HUES6 (cell line): Measurements from ENCODE around the gene BCKDHB.
"Not testable (repeated sequence)": the region's sequence is repeated elsewhere in the genome, so short reads cannot be mapped to it uniquely, and the experiment has no call there.

Experiments
- H3K27ac ChIP-seq: 2 replicates; pipeline ENCODE4 v1.7.0; 2013; ENCODE audit warnings: low read depth, mild to moderate bottlenecking, low read length, inconsistent platforms
- H3K27me3 ChIP-seq: 2 replicates; pipeline ENCODE4 v1.6.1; 2013; ENCODE audit warnings: low read length; ENCODE audit not compliant: control insufficient read depth, insufficient read depth
- H3K36me3 ChIP-seq: 2 replicates; pipeline ENCODE4 v1.6.1; 2013; ENCODE audit warnings: low read length; ENCODE audit not compliant: control insufficient read depth, insufficient read depth
- H3K4me1 ChIP-seq: 2 replicates; pipeline ENCODE4 v1.6.1; 2013; ENCODE audit warnings: low read length; ENCODE audit not compliant: control insufficient read depth, insufficient read depth
- H3K4me3 ChIP-seq: 2 replicates; pipeline ENCODE4 v1.5.1; 2013; ENCODE audit warnings: low read depth, low read length
- H3K9ac ChIP-seq: one replicate; pipeline ENCODE4 v1.6.1; 2013; ENCODE audit warnings: mild to moderate bottlenecking, low read length
- H3K9me3 ChIP-seq: 2 replicates; pipeline ENCODE4 v1.6.1; 2013; ENCODE audit warnings: low read depth, low read length; ENCODE audit not compliant: control insufficient read depth, insufficient read depth

BCKDHB gene

DNA sequence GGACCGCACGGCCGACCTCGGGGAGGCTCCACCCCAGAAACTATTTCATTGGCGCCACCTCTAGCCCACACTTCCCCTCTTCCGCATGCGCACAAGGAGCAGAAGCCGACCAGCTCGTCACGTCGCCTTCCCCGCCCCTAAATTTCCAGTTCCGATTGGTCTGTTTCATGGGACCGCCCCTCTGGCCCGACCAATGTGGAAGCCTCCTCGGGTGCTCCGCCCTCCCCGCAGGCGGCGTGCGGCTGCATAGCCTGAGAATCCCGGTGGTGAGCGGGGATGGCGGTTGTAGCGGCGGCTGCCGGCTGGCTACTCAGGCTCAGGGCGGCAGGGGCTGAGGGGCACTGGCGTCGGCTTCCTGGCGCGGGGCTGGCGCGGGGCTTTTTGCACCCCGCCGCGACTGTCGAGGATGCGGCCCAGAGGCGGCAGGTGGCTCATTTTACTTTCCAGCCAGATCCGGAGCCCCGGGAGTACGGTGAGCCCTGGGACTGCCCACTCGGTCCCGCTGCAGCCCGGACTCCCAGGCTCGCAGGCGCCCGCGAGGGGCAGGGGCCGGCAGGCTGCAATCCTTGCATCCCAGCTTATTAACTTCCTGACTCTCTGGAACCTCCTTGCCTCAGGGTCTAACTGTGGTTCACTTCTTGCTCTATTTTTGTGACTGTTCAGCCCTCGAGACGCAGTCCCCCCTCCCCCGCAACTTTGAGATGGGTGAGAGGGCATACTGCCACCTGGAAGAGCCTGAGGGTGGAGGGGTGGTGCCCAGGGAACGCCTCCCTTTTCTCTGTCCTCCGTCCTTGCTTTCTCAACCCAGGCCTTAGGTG, at the start of gene BCKDHB:
Gene BCKDHB (plus strand): TSS at position 254 of the 818 bp plus-strand sequence. CDS start 23 bp downstream, at position 277.
- no peaks in the 10 kb centered on the region for H3K9me3 ChIP-seq
- peak within 1 kb of the TSS; percentile 98 for H3K4me3 ChIP-seq
- H3K27me3 ChIP-seq: no peaks in the 10 kb centered on the region
- peak within 1 kb of the TSS; percentile 59; the same call in 1 of the 2 replicates for H3K27ac ChIP-seq
- no peaks in the 10 kb centered on the region for H3K36me3 ChIP-seq
- H3K4me1 ChIP-seq: peaks cover 10% of the 10 kb centered on the region
- peak within 1 kb of the TSS; percentile 73 for H3K9ac ChIP-seq

DNA sequence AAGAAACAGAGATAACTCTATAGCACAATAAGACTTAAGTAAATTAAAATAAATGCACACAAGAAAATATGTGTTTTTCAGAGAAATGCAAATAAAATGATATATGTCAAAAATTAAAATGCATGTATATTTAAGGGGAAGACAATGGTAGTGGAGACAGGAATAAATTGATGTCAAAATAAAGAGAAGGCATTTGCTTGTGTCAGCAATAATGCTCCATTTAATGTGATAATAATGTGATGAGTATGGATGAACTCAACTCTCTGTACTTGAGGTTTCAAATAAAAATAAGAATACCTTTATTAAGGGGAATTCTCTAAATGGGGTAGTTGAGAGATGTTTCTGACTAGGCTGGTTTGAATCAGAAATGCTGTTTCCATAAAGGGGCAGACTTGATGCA, 45.7 kb upstream of the BCKDHB start:
- Histone ChIP-seq H3K36me3 (no peaks in the 10 kb centered on the region), H3K4me3 (no peak overlapping the region), H3K27me3 (no peaks in the 10 kb centered on the region), H3K9me3 (no peaks in the 10 kb centered on the region), H3K4me1 (no peaks in the 10 kb centered on the region), H3K27ac (no peak overlapping the region), H3K9ac (no peak overlapping the region)

DNA sequence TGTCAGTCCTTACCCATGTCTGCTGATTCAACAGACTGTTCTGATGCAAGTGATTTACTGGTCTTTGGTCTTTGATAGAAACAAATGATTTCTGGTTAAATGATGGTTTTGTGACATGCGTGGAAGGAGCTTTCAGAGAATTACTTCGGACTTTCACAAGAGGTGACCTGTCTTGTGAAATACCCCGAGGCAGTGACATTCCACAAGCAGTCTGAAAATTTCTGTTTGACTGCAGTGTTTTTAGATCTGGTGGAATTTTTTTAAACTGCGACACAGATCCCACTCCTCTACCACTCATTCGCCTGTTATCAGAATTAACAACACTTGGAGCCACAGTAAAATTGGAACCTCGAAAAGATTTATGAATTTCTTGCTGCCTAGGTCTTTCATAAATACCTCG, 38.3 kb upstream of the BCKDHB start:
- not testable (repeated sequence) for H3K4me3 ChIP-seq, H3K36me3 ChIP-seq, H3K27ac ChIP-seq, H3K27me3 ChIP-seq, H3K9me3 ChIP-seq, H3K4me1 ChIP-seq, H3K9ac ChIP-seq

DNA sequence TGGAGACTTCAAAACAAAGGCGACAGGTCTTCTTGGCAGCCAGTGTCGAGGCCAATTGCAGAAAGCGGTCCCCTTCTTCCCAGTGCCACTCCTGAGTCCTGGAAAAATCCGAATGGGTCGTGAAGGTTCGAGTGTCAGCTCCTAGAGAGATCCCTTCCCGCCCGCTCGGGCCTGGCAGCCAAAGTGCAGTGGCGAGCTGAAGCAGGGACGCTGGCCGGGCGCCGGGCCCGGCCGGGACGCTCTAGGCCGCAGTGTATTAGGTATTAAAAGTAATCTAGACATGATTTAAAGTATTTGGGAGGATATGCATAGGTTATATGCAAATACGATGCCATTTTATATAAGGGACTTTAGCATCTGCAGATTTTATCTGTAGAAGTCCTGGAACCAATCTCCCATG, 36.0 kb upstream of the BCKDHB start:
- not testable (repeated sequence) for H3K27ac ChIP-seq, H3K27me3 ChIP-seq, H3K4me3 ChIP-seq, H3K9ac ChIP-seq, H3K36me3 ChIP-seq, H3K9me3 ChIP-seq, H3K4me1 ChIP-seq

DNA sequence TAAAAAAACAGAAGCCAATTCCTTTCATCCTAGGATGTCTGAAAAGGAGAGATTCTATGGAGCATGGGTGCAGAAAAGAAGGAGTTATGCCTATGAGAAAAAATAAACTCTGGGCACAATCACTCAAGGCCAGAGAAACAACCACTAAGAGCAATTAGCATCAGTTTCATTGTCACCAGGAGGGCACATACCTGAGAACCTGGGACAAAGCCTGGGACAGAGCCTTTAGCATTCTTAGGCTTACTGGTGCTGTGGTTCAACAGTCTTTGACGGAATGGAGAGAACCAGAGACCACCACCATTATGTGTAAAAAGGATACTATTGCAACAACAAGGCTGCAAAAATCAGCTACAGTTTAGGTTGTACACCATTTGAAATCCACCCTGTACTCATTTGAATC, 29.4 kb upstream of the BCKDHB start:
- Histone ChIP-seq H3K36me3 (no peaks in the 10 kb centered on the region), H3K4me3 (no peak overlapping the region), H3K9ac (no peak overlapping the region), H3K27ac (no peak overlapping the region), H3K9me3 (no peaks in the 10 kb centered on the region), H3K27me3 (no peaks in the 10 kb centered on the region), H3K4me1 (0 out of 2 replicates have a peak, but pooled peaks cover 6% of the 10 kb centered on the region)

DNA sequence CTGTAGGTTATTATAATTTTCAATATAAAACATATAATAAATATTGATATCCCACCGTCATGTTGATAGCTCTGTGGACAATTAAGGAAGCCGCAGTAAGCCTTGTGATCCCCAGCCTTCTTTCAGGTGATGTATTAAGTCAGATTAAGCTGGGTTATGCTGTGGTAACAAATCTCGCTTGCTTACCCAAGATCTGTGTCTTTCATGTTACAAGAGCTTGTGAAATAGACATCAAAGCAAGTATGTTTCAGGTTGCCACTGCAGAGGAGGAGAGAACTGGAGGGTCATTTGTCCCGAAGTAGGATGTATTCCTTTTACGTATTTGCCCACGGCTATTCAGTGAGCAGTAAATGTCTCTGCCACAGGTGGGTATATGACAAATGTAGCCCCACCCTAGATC, 17.8 kb upstream of the BCKDHB start:
- Histone ChIP-seq H3K36me3 (no peaks in the 10 kb centered on the region), H3K9me3 (no peaks in the 10 kb centered on the region), H3K27ac (no peak overlapping the region), H3K27me3 (no peaks in the 10 kb centered on the region), H3K4me1 (no peaks in the 10 kb centered on the region), H3K4me3 (no peak overlapping the region), H3K9ac (no peak overlapping the region)

DNA sequence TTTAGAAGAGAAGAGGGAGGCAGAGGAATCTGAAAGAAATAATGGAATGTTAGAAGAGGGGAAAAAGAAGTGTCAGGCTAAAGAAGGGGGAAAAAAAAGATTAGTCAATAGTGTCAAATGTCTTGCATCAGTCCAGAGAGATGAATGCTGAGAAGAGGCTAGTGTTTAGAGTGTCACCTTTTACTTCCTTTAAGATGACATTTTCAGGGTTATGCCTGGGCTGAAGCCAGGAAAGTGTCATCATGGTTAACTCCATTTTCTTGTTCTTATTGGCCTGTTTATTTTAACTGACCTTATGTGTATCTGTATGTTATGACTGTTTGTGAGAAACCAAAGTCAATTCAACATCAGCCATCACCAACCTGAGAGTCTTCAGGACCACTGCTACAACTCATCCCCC, 15.0 kb upstream of the BCKDHB start:
- H3K9me3 ChIP-seq: no peaks in the 10 kb centered on the region
- no peaks in the 10 kb centered on the region for H3K4me1 ChIP-seq
- no peak overlapping the region for H3K27ac ChIP-seq
- no peak overlapping the region for H3K9ac ChIP-seq
- no peaks in the 10 kb centered on the region for H3K36me3 ChIP-seq
- no peaks in the 10 kb centered on the region for H3K27me3 ChIP-seq
- no peak overlapping the region for H3K4me3 ChIP-seq

DNA sequence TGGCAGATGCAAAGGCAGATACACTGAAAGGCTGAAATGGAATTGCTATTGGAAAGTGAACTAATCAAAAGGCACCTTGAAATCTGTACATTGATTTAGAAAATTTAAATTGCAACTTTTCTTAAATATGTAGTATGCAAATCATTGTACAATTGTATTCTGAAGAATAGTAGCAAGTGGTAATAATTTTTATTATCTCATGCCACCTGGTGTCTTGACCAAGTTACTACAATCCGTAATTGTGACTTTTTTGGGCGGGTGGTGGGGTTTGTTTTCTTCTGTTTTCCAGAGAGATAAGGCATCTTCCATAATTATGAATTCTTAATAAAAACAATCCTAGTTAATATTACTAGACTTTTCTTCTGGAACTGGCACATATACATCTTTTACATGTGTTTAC, 12.5 kb upstream of the BCKDHB start:
- no peak overlapping the region for H3K4me3 ChIP-seq
- H3K9me3 ChIP-seq: no peaks in the 10 kb centered on the region
- H3K27me3 ChIP-seq: no peaks in the 10 kb centered on the region
- no peaks in the 10 kb centered on the region for H3K4me1 ChIP-seq
- H3K27ac ChIP-seq: no peak overlapping the region
- H3K36me3 ChIP-seq: no peaks in the 10 kb centered on the region
- no peak overlapping the region for H3K9ac ChIP-seq

DNA sequence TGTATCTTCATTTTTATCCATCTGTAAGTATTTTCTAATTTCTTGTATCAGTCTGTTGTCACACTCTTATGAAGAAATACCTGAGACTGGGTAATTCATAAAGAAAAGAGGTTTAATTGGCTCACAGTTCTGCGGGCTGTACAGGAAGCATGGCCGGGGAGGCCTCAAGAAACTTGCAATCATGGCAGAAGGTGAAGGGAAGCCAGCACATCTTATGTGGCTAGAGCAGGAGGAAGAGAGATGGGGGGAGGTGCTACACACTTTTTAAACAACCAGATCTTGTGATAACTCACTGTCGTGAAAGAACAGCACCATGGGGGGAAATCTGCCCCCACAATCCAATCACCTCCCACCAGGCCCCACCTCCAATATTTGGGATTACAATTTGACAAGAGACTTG, 10.9 kb upstream of the BCKDHB start:
- H3K36me3 ChIP-seq: no peaks in the 10 kb centered on the region
- no peak overlapping the region for H3K27ac ChIP-seq
- no peak overlapping the region for H3K9ac ChIP-seq
- H3K27me3 ChIP-seq: no peaks in the 10 kb centered on the region
- no peak overlapping the region for H3K4me3 ChIP-seq
- no peaks in the 10 kb centered on the region for H3K9me3 ChIP-seq
- no peaks in the 10 kb centered on the region for H3K4me1 ChIP-seq

DNA sequence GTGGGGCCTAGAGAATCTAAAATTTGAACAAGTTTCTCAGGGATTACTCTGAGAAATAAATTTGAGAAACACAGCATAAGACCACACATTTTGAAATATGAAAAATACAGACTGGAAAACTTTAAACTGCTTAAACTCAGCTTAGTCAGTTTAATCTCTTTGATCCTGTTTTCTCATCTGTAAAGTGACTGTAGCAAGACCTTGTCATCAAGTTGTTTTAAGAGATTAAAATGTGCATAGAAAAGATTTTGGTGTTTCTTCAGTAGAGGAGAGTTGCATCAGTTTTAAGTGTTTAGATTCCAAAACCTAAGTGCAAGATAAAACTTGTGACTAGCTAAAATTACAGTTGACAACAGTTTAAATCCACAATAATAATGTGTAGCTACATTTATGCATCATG, 8.1 kb upstream of the BCKDHB start:
- Histone ChIP-seq H3K4me3 (no peak overlapping the region), H3K9me3 (no peaks in the 10 kb centered on the region), H3K27ac (no peak overlapping the region), H3K36me3 (no peaks in the 10 kb centered on the region), H3K27me3 (no peaks in the 10 kb centered on the region), H3K4me1 (no peaks in the 10 kb centered on the region), H3K9ac (no peak overlapping the region)

DNA sequence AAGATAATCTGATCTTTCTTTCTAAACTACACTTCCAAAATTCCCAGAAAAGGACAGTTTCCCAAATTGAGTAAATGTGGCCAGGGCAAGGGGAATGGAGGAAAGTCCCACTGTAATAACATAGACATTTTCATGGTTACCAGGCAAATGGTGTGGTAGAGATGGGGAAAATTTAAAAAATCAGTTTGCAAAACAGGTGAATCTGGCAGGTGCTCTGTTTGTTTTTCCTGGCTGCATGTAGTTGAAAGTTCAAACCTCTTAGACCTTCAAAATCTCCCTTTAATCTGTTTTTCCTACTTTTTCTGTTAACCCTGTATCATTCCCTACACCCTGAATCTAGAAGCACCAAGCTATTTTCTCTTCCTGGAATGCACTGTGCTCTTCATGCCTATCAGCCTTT, 2.0 kb upstream of the BCKDHB start:
- H3K4me3 ChIP-seq: no peak overlapping the region
- peaks cover 10% of the 10 kb centered on the region for H3K4me1 ChIP-seq
- no peaks in the 10 kb centered on the region for H3K9me3 ChIP-seq
- H3K36me3 ChIP-seq: no peaks in the 10 kb centered on the region
- H3K27ac ChIP-seq: no peak overlapping the region
- H3K9ac ChIP-seq: no peak overlapping the region
- H3K27me3 ChIP-seq: no peaks in the 10 kb centered on the region
